Peyer's patch (tissue), 4 donors: Measurements from ENCODE around the gene CLINT1. TPM values are rescaled to one million over a fixed set of nuclear protein-coding genes. Genes with fewer than 3 reads are reported as not detected.
A peak's percentile ranks its signal among the peaks of the same experiment; 100 is the strongest.
"Not testable (repeated sequence)": the region's sequence is repeated elsewhere in the genome, so short reads cannot be mapped to it uniquely, and the experiment has no call there.

Experiments
- DNase-seq, 3 donors: peaks; one replicate each; pipeline ENCODE4 v3.0.0-alpha.2; 2017 to 2019
- H3K27ac ChIP-seq, 4 donors: fragments of 200-600 bp; sonication (generic); one replicate each; pipeline ENCODE4 v1.5.1; 2016 to 2019
- H3K27me3 ChIP-seq, 2 donors: fragments of 200-600 bp; sonication (generic); one replicate each; pipeline ENCODE4 v1.5.1; 2019
- H3K36me3 ChIP-seq, 3 donors: fragments of 200-600 bp; sonication (generic); one replicate each; pipeline ENCODE4 v1.5.1; 2016 to 2019
- H3K4me1 ChIP-seq, 4 donors: fragments of 200-600 bp; sonication (generic); one replicate each; pipeline ENCODE4 v1.5.1; 2016 to 2019
- H3K4me3 ChIP-seq, 4 donors: fragments of 200-600 bp; sonication (generic); 1 replicate in 3 of 4; 2 replicates in 1 of 4; pipeline ENCODE4 v1.5.1; 2016 to 2019; ENCODE audit warnings: mild to moderate bottlenecking in 1 of 4
- H3K9me3 ChIP-seq, 4 donors: fragments of 200-600 bp; sonication (generic); one replicate each; pipeline ENCODE4 v1.5.1; 2016 to 2019; ENCODE audit warnings: mild to moderate bottlenecking in 1 of 4
- POLR2A ChIP-seq, 2 donors: fragments of 450-650 bp; IDR thresholded peaks; one replicate each; pipeline ENCODE4 v1.5.1; 2017; ENCODE audit warnings: antibody characterized with exemption in 2 of 2, mild to moderate bottlenecking in 2 of 2, moderate library complexity in 2 of 2
- total RNA-seq, 4 donors: library from RNA; depleted of rRNA; stranded (reverse); fragments of >200 nt; gene quantifications; one replicate each; pipeline ENCODE4 v1.1.0, GENCODE V29; 2016
- TF ChIP-seq, protein P1 (sequence below), 6 experiments: fragments of 450-650 bp in 4 of 6; fragments of 200-600 bp in 2 of 6; sonication (generic) in 1 of 6; IDR thresholded peaks; one replicate each; pipeline ENCODE4 v1.5.1; 2017 to 2019; ENCODE audit warnings: antibody characterized with exemption in 6 of 6, mild to moderate bottlenecking in 3 of 6, moderate library complexity in 1 of 6

CLINT1 gene
- total RNA-seq, 4 donors from 2014 or later, result 115 to 177 (median 133) TPM

DNA sequence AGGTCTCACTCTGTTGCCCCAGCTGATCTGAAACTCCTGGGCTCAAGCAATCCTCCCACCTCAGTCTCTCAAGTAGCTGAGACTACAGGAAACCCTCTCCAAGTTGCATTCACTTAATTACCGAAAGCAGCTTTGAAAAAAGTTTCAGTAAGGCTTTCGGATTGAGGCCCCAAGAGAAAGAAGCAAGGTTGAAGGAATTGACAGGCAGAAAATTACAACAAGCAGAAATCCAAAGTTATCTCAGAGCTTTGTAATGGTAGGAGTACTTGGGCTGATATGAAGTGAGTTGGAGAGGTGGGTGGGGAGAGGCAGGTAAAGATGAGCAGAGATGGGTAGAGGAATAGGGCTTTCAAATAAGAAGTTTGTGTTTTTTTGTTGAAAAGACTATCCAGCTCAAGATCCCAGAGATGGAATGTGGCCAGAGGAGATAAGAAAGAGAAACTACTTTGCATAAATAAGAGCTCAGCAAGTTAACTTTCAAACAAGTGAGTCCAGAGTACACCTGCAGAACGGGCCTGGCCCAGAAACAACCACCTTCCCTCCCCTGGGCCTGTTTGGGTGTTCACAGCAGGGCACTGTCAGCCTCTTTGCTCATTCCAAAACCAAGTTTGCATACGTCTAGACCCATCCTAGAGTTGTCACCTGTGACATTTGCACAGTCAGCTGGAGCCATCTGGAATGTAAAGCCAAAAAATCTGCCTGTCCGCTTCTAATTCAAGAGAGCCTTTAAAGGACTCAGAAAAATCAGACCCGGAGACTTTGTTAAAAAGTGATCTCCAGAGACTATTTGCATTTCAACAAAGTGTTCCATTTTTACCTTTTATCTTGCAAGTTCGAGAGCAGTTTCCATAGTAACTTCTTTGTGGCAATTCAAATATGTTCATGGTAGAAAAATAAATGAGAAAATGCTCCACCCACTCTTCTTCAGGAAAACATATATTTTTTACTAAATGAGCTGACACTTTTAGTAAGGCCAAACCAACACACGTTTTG, 2.2 kb upstream of the CLINT1 start:
- Histone ChIP-seq H3K4me1 (peaks cover 0 to 9% (median 0%) of the 10 kb centered on the region in 4 donors), H3K27me3 (no peaks in the 10 kb centered on the region), H3K9me3 (no peaks in the 10 kb centered on the region), H3K36me3 (no peaks in the 10 kb centered on the region), H3K27ac (peak overlapping the region in 3 of 4 donors; percentile 36 to 57 (median 40)), H3K4me3 (peak overlapping the region in 1 of 4 donors; percentile 11)
- no peak for TF ChIP-seq POLR2A (IDR thresholded peaks at IDR 0.05)
- TF ChIP-seq, protein P1, sequence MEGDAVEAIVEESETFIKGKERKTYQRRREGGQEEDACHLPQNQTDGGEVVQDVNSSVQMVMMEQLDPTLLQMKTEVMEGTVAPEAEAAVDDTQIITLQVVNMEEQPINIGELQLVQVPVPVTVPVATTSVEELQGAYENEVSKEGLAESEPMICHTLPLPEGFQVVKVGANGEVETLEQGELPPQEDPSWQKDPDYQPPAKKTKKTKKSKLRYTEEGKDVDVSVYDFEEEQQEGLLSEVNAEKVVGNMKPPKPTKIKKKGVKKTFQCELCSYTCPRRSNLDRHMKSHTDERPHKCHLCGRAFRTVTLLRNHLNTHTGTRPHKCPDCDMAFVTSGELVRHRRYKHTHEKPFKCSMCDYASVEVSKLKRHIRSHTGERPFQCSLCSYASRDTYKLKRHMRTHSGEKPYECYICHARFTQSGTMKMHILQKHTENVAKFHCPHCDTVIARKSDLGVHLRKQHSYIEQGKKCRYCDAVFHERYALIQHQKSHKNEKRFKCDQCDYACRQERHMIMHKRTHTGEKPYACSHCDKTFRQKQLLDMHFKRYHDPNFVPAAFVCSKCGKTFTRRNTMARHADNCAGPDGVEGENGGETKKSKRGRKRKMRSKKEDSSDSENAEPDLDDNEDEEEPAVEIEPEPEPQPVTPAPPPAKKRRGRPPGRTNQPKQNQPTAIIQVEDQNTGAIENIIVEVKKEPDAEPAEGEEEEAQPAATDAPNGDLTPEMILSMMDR (IDR thresholded peaks at IDR 0.05), result no peak
- DNase-seq, result peak in 2 of 3 donors; percentile 48 to 62

- no peak for DNase-seq
- Histone ChIP-seq H3K9me3 (no peaks in the 10 kb centered on the region), H3K4me3 (peak overlapping the region; percentile 75 to 88 (median 82)), H3K4me1 (peaks cover 0 to 26% (median 0%) of the 10 kb centered on the region in 4 donors), H3K27ac (peak overlapping the region; percentile 86 to 91 (median 90)), H3K36me3 (no peaks in the 10 kb centered on the region), H3K27me3 (no peaks in the 10 kb centered on the region)
- TF ChIP-seq, protein P1 (IDR thresholded peaks at IDR 0.05), result no peak
- no peak for TF ChIP-seq POLR2A (IDR thresholded peaks at IDR 0.05)
Measured at GRCh38 chr5:157859227-157859575, 256 bp upstream of the CLINT1 start.

- Histone ChIP-seq H3K36me3 (no peaks in the 10 kb centered on the region), H3K9me3 (no peaks in the 10 kb centered on the region), H3K27ac (peak overlapping the region; percentile 86 to 91 (median 90)), H3K4me3 (peak overlapping the region; percentile 75 to 88 (median 82)), H3K27me3 (no peaks in the 10 kb centered on the region), H3K4me1 (peaks cover 0 to 26% (median 0%) of the 10 kb centered on the region in 4 donors)
- TF ChIP-seq POLR2A (IDR thresholded peaks at IDR 0.05), result no peak
- TF ChIP-seq, protein P1 (IDR thresholded peaks at IDR 0.05), result no peak
- no peak for DNase-seq
Measured at GRCh38 chr5:157857816-157858526, 974 bp downstream of the CLINT1 start.

DNA sequence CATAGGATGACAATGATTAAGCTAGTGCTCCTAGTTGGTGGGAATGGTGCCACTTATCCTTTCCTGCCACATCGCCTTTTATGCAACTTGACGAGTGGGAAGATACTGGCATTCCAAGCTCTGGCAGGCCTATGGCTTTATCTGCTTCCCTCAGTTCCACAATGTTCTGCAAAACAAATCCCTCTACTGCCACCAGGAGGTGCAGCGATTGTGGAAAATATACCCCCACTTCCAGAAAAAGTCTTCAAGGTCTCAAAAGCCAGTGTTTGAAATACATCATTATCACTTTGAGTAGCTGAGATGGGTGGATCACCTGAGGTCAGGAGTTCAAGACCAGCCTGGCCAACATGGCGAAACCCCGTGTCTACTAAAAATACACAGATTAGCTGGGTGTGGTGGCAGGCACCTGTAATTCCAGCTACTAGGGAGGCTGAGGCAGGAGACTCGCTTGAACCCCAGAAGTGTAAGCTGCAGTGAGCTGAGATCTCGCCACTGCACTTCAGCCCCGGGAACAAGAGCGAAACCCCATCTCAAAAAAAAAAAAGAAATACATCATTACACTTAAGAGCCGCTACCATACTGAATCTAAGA, 3.4 kb downstream of the CLINT1 start:
- no peak for TF ChIP-seq POLR2A (IDR thresholded peaks at IDR 0.05)
- TF ChIP-seq, protein P1 (IDR thresholded peaks at IDR 0.05), result peak; percentile 33 to 79 (median 62)
- peak in 2 of 3 donors; percentile 28 to 76 for DNase-seq
- no peak overlapping the region for H3K4me3 ChIP-seq

GRCh38 chr5:157853365-157853764, 5.6 kb downstream of the CLINT1 start:
- not testable (repeated sequence) for DNase-seq, H3K4me3 ChIP-seq, H3K9me3 ChIP-seq, H3K36me3 ChIP-seq, H3K27ac ChIP-seq, H3K27me3 ChIP-seq
- H3K4me1 ChIP-seq, result peaks cover 0 to 26% (median 0%) of the 10 kb centered on the region in 4 donors

More for the DNA sequence above, 3.4 kb downstream of the CLINT1 start:
- H3K27ac ChIP-seq, result no peak overlapping the region
- no peaks in the 10 kb centered on the region for H3K9me3 ChIP-seq
- no peaks in the 10 kb centered on the region for H3K36me3 ChIP-seq
- H3K27me3 ChIP-seq, result no peaks in the 10 kb centered on the region
- H3K4me1 ChIP-seq, result peaks cover 0 to 26% (median 0%) of the 10 kb centered on the region in 4 donors
